Esophagus (tissue), 2 donors: ENCODE results near the gene OR52W1. TPM values are rescaled to one million over a fixed set of nuclear protein-coding genes. Genes with fewer than 3 reads are reported as not detected.

Source experiments
- H3K27ac ChIP-seq, 2 donors: one replicate each; pipeline ENCODE4 v1.5.1; 2013; ENCODE audit warnings: low read depth in 2 of 2, mild to moderate bottlenecking in 2 of 2, inconsistent platforms in 1 of 2, low read length in 1 of 2, moderate library complexity in 1 of 2
- H3K27me3 ChIP-seq, 2 donors: one replicate each; pipeline ENCODE4 v1.6.1; 2013; ENCODE audit warnings: low read length in 2 of 2, control low read depth in 1 of 2, mild to moderate bottlenecking in 1 of 2; ENCODE audit not compliant: insufficient read depth in 2 of 2, control insufficient read depth in 1 of 2
- H3K36me3 ChIP-seq, 2 donors: one replicate each; pipeline ENCODE4 v1.6.1; 2013; ENCODE audit warnings: low read length in 1 of 2; ENCODE audit not compliant: control insufficient read depth in 2 of 2, insufficient read depth in 2 of 2
- H3K4me1 ChIP-seq, 2 donors: one replicate each; pipeline ENCODE4 v1.6.1; 2013; ENCODE audit warnings: low read length in 1 of 2; ENCODE audit not compliant: control insufficient read depth in 2 of 2, insufficient read depth in 2 of 2
- H3K4me3 ChIP-seq, 2 donors: one replicate each; pipeline ENCODE4 v1.5.1; 2013; ENCODE audit warnings: low read length in 2 of 2, mild to moderate bottlenecking in 2 of 2, low read depth in 1 of 2, moderate library complexity in 1 of 2
- H3K9me3 ChIP-seq, 2 donors: one replicate each; pipeline ENCODE4 v1.6.1; 2013; ENCODE audit warnings: mild to moderate bottlenecking in 2 of 2, low read depth in 1 of 2, low read length in 1 of 2, moderate library complexity in 1 of 2; ENCODE audit not compliant: control insufficient read depth in 2 of 2, insufficient read depth in 1 of 2
- WGBS, 2 donors: extraction: QIAGEN DNeasy Blood & Tissue Kit; methylation state at CpG; one replicate each; pipeline ENCODE4 v1.1.7; 2013; 5-methylcytosine and 5-hydroxymethylcytosine counted together
- polyA plus RNA-seq, 2 donors: library from polyadenylated mRNA; stranded (reverse); fragments of 200-250 nt; gene quantifications; one replicate each; pipeline ENCODE4 v1.2.3, GENCODE V29; 2013
- donor health status: healthy with polysubstance abuse.
- donor health status: Bipolar disorder and iron deficiency.

OR52W1 gene
- polyA plus RNA-seq, 2 donors: not detected

- no peak overlapping the region for H3K4me3 ChIP-seq
- H3K36me3 ChIP-seq: no peaks in the 10 kb centered on the region
- WGBS, 2 donors: 77 to 82% methylated on average over 4 of the region's 4 CpGs
Observed at GRCh38 chr11:6197466-6198200, 1.4 kb upstream of the OR52W1 start.

DNA sequence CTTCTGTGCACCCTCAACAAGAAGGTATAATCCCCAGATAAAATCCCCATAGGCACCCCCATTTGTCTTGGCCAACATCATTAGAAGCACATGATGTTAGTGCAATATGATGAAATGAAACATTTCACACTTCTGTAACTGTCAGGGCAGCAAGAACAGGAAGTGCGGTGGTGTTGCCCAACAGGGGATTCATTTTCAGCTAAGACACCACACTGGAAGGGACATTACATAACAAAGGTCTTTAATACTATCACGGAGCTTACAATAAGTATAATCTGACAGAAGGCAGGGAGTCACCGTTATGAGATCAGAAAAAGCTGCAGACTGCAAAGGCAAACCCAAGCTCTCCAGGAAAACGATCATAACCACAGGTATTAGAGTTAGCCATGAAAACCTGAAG is 2.0 kb downstream of the OR52W1 start:
- no peaks in the 10 kb centered on the region for H3K4me1 ChIP-seq
- H3K27me3 ChIP-seq: no peaks in the 10 kb centered on the region
- H3K4me3 ChIP-seq: no peak overlapping the region
- no peaks in the 10 kb centered on the region for H3K9me3 ChIP-seq
- peaks cover 3 to 5% of the 10 kb centered on the region in 2 donors for H3K36me3 ChIP-seq
- 78 to 82% methylated on average over 4 of the region's 4 CpGs for WGBS, 2 donors
- H3K27ac ChIP-seq: no peak overlapping the region

More at GRCh38 chr11:6197466-6198200, 1.4 kb upstream of the OR52W1 start:
- Histone ChIP-seq H3K9me3 (no peaks in the 10 kb centered on the region), H3K4me1 (no peaks in the 10 kb centered on the region), H3K27ac (no peak overlapping the region), H3K27me3 (no peaks in the 10 kb centered on the region)

DNA sequence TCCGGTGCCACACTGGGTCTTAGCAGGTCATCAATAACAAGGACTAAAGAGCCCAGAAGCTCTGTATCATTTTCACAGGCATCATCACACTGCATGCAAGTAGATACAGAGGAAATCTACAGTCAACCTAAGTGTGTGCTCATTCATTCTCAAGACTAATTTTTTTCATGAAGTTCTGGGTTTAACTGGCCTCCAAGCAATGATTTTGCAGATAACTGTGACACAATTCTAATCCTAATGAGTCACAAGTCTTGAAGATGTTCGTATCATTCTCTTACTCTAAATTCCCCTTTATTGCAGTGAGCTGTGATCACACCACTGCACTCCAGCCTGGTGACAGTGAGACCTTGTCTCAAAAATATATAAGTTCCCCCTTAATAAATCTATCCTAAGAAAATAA is 2.5 kb downstream of the OR52W1 start:
- H3K27ac ChIP-seq: no peak overlapping the region
- no peaks in the 10 kb centered on the region for H3K27me3 ChIP-seq
- no peaks in the 10 kb centered on the region for H3K4me1 ChIP-seq
- H3K9me3 ChIP-seq: no peaks in the 10 kb centered on the region
- 67 to 68% methylated on average over 2 of the region's 2 CpGs for WGBS, 2 donors
- peaks cover 3 to 5% of the 10 kb centered on the region in 2 donors for H3K36me3 ChIP-seq
- H3K4me3 ChIP-seq: no peak overlapping the region

DNA sequence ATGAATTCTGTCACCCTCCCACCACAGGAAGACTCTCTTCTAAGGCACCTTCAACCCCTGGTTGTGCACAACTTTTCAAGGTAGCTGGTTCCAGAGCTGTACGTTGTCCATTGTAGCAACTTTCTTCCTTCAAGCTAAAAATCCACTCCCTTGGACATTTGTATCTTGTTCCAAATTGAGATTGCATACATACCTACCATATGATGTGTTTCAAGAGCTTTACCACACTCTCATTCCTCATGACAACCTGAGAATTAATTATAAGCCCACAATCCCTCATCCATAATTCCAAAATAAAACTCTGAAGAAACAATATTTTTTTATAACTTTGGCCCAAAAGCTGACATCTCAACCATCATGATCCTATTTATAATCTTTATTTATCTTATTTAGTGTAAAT is 3.0 kb downstream of the OR52W1 start:
- H3K36me3 ChIP-seq: peaks cover 3 to 5% of the 10 kb centered on the region in 2 donors
- no peaks in the 10 kb centered on the region for H3K9me3 ChIP-seq
- no peak overlapping the region for H3K4me3 ChIP-seq
- no peaks in the 10 kb centered on the region for H3K27me3 ChIP-seq
- 77 to 90% methylated on average over 1 of the region's 1 CpG for WGBS, 2 donors
- no peaks in the 10 kb centered on the region for H3K4me1 ChIP-seq
- no peak overlapping the region for H3K27ac ChIP-seq

DNA sequence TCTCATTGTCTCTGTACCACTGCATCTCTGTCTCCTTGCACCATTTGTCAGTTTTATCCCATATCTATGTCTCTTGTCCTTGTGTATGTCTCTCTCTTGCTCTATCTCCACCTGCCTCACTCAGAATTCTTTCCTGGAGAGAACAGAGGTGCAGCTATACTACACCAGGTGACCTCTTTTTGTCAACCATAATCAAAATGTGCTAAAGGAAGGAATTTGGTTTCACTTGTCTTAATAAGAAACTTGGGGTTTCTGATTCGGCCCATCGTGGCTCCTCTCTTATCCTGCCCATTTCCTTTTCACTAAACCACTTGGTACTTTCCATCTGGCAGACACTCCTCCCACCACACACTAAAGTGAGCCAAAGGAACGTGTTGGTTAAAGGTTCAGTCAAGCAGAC is 4.3 kb downstream of the OR52W1 start:
- Histone ChIP-seq H3K4me1 (no peaks in the 10 kb centered on the region), H3K36me3 (peaks cover 3 to 5% of the 10 kb centered on the region in 2 donors), H3K27me3 (no peaks in the 10 kb centered on the region), H3K27ac (no peak overlapping the region), H3K4me3 (no peak overlapping the region), H3K9me3 (no peaks in the 10 kb centered on the region)
- WGBS, 2 donors: 47 to 70% methylated on average over 3 of the region's 3 CpGs

GRCh38 chr11:6204706-6205105 is 5.7 kb downstream of the OR52W1 start:
- 94 to 97% methylated on average over 1 of the region's 1 CpG for WGBS, 2 donors
- H3K36me3 ChIP-seq: peaks cover 3 to 6% of the 10 kb centered on the region in 2 donors
- H3K4me1 ChIP-seq: no peaks in the 10 kb centered on the region
- H3K4me3 ChIP-seq: no peak overlapping the region
- H3K27ac ChIP-seq: no peak overlapping the region
- H3K9me3 ChIP-seq: no peaks in the 10 kb centered on the region
- no peaks in the 10 kb centered on the region for H3K27me3 ChIP-seq

GRCh38 chr11:6205366-6205765 is 6.3 kb downstream of the OR52W1 start, which contains the start of gene C11orf42:
TSS of gene C11orf42 (plus strand) at chr11:6205557. CDS start at chr11:6205616, 59 bp downstream.
- Histone ChIP-seq H3K36me3 (peaks cover 3 to 12% of the 10 kb centered on the region in 2 donors), H3K4me1 (no peaks in the 10 kb centered on the region), H3K9me3 (no peaks in the 10 kb centered on the region), H3K27ac (no peak within 1 kb of the TSS), H3K27me3 (no peaks in the 10 kb centered on the region), H3K4me3 (no peak within 1 kb of the TSS)
- WGBS, 2 donors: 91 to 96% methylated on average over 1 of the region's 1 CpG

DNA sequence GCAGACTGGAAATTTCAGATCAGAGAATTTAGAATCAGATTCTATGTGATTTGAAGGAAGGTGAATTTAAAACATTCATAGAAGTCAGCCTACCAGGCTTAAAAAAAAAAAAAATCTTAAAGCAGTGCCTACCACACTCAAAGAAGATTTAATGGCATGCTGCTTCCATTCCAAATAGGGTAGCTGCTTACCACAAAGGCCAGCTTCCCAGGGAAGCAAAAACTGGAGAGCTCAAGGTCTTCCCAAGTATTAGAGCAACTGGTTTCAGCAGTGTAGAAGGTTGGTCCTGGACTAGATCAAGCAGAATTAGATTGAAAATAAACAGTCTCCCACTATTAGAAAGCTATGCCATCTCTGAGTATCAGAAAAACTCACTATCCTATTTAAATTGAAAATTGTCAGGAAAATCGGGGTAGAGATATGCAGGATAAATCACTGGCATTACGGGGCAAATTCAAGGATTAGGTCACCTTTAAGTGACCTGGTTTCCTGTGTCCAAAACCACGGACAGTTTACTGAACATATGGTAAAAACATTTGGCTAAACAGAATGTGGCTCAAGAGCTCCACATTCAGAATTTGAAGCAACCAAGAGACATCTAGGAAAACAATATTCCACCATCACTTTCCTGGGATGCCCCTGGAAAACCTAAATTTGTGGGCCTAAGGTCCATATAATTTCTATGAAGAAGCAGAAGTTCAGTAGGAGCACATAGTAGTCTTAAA is 7.6 kb downstream of the OR52W1 start:
- Histone ChIP-seq H3K4me1 (no peaks in the 10 kb centered on the region), H3K27me3 (no peaks in the 10 kb centered on the region), H3K9me3 (no peaks in the 10 kb centered on the region), H3K27ac (no peak overlapping the region), H3K36me3 (peaks cover 3 to 18% of the 10 kb centered on the region in 2 donors), H3K4me3 (no peak overlapping the region)
- 82 to 86% methylated on average over 3 of the region's 3 CpGs for whole genome bisulfite sequencing, 2 donors

DNA sequence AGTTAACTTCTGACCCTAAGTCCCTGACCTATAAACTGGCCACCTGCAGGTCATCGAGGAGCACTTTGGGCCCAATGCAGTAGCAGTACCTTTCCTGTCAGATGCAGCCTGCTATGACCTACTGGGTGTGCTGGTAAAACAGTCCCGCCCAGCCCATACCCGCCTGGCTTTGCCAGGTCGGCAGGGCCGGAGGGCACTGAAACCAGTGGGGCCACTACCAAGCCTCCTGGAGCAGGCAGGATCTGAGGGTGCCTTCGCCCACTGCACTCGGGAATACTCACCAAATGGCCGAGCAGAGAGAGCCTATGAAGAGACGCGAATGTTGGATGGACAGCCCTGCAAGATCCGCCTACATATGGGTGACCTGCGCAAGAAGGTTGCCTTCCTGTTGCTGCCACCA is 10.8 kb downstream of the OR52W1 start:
- peaks cover 5 to 27% of the 10 kb centered on the region in 2 donors for H3K36me3 ChIP-seq

More for the DNA sequence above, 10.8 kb downstream of the OR52W1 start:
- Histone ChIP-seq H3K27ac (no peak overlapping the region), H3K4me3 (no peak overlapping the region), H3K27me3 (no peaks in the 10 kb centered on the region), H3K9me3 (no peaks in the 10 kb centered on the region), H3K4me1 (no peaks in the 10 kb centered on the region)
- WGBS, 2 donors: 95 to 98% methylated on average over 12 of the region's 12 CpGs
